ENCODE results near the gene ETV4.

GRCh38 chr17:43534909-43535308 lies 11.2 kb downstream of the ETV4 start:
- TF ChIP-seq, protein P1, sequence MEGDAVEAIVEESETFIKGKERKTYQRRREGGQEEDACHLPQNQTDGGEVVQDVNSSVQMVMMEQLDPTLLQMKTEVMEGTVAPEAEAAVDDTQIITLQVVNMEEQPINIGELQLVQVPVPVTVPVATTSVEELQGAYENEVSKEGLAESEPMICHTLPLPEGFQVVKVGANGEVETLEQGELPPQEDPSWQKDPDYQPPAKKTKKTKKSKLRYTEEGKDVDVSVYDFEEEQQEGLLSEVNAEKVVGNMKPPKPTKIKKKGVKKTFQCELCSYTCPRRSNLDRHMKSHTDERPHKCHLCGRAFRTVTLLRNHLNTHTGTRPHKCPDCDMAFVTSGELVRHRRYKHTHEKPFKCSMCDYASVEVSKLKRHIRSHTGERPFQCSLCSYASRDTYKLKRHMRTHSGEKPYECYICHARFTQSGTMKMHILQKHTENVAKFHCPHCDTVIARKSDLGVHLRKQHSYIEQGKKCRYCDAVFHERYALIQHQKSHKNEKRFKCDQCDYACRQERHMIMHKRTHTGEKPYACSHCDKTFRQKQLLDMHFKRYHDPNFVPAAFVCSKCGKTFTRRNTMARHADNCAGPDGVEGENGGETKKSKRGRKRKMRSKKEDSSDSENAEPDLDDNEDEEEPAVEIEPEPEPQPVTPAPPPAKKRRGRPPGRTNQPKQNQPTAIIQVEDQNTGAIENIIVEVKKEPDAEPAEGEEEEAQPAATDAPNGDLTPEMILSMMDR (IDR thresholded peaks at IDR 0.05) = no peak
- TF ChIP-seq SIN3A (IDR thresholded peaks at IDR 0.05; ENCODE audit: borderline replicate concordance, low read depth, low read length) (no peak), RFX5 (IDR thresholded peaks at IDR 0.05; ENCODE audit: low read length) (no peak), MXI1 (IDR thresholded peaks at IDR 0.05; ENCODE audit: low read depth, low read length) (no peak), FOXM1 (IDR thresholded peaks at IDR 0.05; ENCODE audit: low read depth) (no peak), POLR2AphosphoS5 (IDR thresholded peaks at IDR 0.05; ENCODE audit: low read depth, low read length) (no peak), SMC3 (IDR thresholded peaks at IDR 0.05; ENCODE audit: low read depth, low read length) (no peak), EP300 (IDR thresholded peaks at IDR 0.05; ENCODE audit: borderline replicate concordance in 1 of 2, low read depth in 1 of 2, low read length in 1 of 2) (no peak), TAF1 (IDR thresholded peaks at IDR 0.05; ENCODE audit: borderline replicate concordance, low read depth, low read length) (no peak), MEF2A (IDR thresholded peaks at IDR 0.05; ENCODE audit: borderline replicate concordance, low read depth) (no peak), ZBTB33 (IDR thresholded peaks at IDR 0.05; ENCODE audit: borderline replicate concordance, low read depth) (no peak), RCOR1 (IDR thresholded peaks at IDR 0.05; ENCODE audit: low read length) (no peak)
- TF ChIP-seq, protein P2, sequence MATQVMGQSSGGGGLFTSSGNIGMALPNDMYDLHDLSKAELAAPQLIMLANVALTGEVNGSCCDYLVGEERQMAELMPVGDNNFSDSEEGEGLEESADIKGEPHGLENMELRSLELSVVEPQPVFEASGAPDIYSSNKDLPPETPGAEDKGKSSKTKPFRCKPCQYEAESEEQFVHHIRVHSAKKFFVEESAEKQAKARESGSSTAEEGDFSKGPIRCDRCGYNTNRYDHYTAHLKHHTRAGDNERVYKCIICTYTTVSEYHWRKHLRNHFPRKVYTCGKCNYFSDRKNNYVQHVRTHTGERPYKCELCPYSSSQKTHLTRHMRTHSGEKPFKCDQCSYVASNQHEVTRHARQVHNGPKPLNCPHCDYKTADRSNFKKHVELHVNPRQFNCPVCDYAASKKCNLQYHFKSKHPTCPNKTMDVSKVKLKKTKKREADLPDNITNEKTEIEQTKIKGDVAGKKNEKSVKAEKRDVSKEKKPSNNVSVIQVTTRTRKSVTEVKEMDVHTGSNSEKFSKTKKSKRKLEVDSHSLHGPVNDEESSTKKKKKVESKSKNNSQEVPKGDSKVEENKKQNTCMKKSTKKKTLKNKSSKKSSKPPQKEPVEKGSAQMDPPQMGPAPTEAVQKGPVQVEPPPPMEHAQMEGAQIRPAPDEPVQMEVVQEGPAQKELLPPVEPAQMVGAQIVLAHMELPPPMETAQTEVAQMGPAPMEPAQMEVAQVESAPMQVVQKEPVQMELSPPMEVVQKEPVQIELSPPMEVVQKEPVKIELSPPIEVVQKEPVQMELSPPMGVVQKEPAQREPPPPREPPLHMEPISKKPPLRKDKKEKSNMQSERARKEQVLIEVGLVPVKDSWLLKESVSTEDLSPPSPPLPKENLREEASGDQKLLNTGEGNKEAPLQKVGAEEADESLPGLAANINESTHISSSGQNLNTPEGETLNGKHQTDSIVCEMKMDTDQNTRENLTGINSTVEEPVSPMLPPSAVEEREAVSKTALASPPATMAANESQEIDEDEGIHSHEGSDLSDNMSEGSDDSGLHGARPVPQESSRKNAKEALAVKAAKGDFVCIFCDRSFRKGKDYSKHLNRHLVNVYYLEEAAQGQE (IDR thresholded peaks at IDR 0.05; ENCODE audit: low read depth, low read length) = no peak
